Activated T-cell treated with anti-CD3 and anti-CD28 coated beads, Interleukin-2, amount 50 U/mL, for 1 hour (primary cell): ENCODE measurements around the gene SLC25A6.
"Not testable (repeated sequence)": the region's sequence is repeated elsewhere in the genome, so short reads cannot be mapped to it uniquely, and the experiment has no call there.

ENCODE experiments used
- DNase-seq: peaks from one replicate; pipeline ENCODE4 v3.0.0-alpha.2; 2020

The SLC25A6 gene

DNA sequence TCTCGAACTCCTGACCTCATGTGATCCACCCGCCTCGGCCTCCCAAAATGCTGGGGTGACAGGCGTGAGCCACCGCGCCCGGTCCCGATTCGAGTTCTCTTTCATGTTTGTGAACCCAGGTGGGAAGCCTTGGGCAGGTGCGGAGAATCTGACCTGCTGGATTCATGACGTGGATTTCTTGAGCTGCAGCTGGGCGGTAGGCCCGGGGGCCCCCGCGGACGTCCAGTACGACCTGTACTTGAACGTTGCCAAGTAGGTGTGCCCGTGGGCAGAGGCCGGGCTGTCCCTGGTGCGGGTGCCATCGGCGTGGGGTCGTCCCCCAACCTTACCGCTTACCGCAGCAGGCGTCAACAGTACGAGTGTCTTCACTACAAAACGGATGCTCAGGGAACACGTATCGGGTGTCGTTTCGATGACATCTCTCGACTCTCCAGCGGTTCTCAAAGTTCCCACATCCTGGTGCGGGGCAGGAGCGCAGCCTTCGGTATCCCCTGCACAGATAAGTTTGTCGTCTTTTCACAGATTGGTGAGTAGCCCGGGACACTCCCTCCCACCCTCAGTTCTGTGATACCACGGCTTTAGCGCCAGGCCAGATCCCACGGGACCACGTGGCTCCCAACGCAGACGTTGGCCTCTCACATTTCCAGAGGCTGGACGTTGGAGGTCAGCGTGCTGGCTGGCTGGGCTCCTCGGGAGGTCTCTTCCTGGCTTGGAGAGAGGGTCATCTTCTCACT lies 39.8 kb downstream of the SLC25A6 start:
- DNase-seq = no peak

DNA sequence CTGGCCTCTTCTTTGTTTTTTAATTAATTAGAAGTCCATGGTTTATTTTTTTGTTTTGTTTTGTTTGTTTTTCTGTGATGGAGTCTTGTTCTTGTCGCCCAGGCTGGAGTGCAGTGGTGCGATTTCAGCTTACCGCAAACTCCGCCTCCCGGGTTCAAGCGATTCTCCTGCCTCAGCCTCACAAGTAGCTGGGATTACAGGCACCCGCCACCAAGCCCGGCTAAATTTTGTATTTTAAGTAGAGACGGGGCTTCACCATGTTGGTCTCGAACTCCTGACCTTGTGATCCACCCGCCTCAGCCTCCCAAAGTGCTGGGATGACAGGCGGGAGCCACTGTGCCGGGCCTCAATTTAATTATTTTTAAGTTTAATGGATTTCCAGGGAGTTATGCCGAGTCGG lies 42.3 kb downstream of the SLC25A6 start:
- not testable (repeated sequence) for DNase-seq

DNA sequence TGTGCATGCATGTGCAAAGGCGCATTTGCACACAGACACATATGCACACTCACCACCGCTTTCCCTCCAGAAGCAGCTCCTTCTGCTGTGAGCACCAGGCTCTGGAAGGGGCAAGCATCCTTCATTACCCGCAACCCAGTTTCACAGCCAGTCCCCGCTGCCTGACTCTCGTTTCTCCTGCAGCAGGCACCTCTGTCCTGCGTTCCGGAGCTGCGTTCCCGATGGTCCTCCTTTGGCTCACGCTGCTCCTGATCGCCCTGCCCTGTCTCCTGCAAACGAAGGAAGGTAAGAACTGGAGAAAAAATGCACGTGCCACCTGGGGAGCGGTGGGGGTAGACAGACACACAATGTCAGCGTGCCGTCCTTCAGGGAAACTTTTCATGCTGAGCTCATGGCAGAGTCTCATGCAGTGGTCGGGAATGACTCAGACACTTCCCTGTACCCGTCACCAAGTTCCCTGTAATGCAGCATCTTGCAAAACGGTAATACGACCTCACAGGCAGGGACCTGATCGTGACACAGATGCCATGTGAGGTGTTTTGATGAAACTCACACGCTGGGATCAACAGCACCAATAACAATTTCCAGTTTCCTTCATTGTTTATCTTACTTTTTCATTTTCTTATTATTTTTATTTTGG lies 50.2 kb downstream of the SLC25A6 start:
- DNase-seq = no peak

DNA sequence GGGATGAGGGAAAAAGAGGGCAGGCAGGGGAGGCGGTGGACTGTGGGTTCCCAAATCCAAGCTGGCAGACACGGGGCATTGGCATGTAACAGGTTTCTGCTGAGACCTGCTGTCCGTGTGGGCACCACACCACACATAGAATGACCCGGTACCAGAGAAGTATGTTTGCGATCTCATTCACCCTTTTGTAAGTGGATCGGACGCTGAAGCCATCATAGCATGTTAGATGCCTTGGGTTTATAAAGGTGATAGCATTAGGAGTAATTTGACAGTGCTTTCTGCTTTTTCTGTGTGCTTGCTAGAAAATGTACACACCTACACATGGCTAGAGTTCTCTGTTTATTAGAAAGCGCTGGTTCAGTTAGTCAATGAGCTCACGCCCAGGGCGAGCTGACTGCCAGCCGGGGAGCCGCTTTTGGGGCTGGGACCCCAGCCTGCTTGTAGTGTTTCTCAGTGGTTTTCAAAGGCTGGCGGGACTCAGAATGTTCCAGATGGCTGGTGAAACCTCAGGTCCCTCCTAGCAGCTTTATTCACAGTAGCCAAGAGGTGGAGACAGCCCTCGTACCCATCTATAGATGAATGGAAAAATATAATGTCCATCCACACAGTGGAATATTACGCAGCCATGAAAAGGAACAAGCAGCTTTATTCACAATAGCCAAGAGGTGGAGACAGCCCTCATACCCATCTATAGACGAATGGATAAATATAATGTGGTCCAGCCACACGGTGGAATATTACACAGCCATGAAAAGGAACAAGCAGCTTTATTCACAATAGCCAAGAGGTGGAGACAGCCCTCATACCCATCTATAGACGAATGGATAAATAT lies 54.7 kb downstream of the SLC25A6 start:
- DNase-seq = no peak

DNA sequence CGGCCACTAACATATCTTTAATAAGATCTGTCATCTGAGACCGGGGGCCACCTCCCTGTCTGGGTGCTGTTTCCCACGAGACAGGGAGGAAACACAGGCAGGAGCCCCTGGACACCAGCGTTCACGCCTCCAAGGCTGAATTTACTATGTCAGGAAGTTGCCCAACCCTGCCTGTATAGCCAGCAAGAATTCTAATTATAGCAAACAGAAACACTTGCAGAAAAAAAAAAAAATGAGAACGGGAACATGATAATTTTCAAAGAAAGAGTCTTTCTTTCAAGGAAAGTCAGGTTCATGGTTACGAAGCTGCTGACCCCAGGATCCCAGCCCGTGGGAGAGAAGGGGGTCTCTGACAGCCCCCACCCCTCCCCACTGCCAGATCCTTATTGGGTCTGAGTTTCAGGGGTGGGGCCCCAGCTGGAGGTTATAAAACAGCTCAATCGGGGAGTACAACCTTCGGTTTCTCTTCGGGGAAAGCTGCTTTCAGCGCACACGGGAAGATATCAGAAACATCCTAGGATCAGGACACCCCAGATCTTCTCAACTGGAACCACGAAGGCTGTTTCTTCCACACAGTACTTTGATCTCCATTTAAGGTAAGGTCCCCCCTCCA lies 55.5 kb downstream of the SLC25A6 start, which contains the start of gene IL3RA:
IL3RA (plus strand) TSS at position 455 of the 613 bp plus-strand sequence. CDS start 4,981 bp downstream, outside the sequence.
- no peak for DNase-seq
